Ramos (cell line): Measurements from ENCODE around the gene ZP2.

Source experiments
- in situ Hi-C: fragments of 300-500 bp; cut with MboI; formaldehyde crosslinking; loops from one replicate; pipeline ENCODE4 v1.14.3; 2022; ENCODE audit warnings: low sequenced_read_pairs; ENCODE audit not compliant: unreplicated experiment

ZP2 gene

DNA sequence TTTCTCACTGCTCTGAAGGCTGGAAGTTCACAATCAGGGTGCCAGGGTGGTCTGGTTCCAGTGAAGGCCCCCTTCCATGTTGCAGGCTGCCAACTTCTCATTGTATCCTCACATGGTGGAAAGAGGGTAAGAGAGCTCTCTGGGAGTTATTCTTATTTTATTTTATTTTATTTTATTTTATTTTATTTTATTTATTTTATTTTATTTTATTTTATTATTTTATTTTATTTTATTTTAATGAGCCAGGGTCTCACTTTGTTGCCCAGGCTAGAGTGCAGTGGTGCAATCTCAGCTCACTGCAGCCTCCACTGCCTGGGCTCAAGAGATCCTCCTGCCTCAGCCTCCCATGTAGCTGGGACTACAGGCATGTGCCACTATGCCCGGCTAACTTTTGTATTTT, 55.4 kb downstream of the ZP2 start:
- in situ Hi-C loops: loop anchor here (10.0 to 25.0 kb wide), 2 partner anchors 419 to 1181 kb away; no protein-coding TSS in a partner anchor

GRCh38 chr16:21153124-21153729, 58.1 kb downstream of the ZP2 start:
- in situ Hi-C loops: loop anchor here (10.0 to 25.0 kb wide), 2 partner anchors 422 to 1184 kb away; no protein-coding TSS in a partner anchor

DNA sequence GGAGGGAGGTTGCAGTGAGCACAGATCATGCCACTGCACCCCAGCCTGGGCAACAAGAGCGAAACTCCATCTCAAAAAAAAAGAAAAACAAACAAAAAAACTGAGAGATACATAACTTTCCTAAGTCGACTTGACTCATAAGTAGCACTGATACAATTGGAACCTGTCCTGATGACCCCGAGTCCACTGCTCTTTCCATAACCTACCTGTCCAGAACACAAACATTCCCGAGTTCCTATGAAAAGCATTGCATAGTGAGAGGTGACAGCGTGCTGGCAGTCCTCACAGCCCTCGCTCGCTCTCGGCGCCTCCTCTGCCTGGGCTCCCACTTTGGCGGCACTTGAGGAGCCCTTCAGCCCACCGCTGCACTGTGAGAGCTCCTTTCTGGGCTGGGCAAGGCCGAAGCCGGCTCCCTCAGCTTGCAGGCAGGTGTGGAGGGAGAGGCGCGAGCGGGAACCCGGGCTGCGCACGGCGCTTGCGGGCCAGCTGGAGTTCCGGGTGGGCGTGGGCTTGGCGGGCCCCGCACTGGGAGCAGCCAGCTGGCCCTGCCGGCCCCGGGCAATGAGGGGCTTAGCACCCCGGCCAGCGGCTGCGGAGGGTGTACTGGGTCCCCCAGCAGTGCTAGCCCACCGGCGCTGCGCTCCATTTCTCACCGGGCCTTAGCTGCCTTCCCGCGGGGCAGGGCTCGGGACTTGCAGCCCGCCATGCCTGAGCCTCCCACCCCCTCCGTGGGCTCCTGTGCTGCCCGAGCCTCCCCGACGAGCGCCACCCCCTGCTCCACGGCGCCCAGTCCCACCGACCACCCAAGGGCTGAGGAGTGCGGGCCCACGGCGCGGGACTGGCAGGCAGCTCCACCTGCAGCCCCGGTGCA, 59.0 kb downstream of the ZP2 start:
- in situ Hi-C loops: loop anchor here (10.0 to 25.0 kb wide), 2 partner anchors 422 to 1185 kb away; no protein-coding TSS in a partner anchor

GRCh38 chr16:21150375-21151001, 60.9 kb downstream of the ZP2 start, which contains the start of gene DNAH3:
Gene DNAH3, minus strand, starts transcription at chr16:21150846. Its CDS starts 527 bp downstream, at chr16:21150319.
- in situ Hi-C loops: loop anchor here (10.0 to 25.0 kb wide), 2 partner anchors 424 to 1187 kb away; no protein-coding TSS in a partner anchor
